ENCODE results near the gene APOL6. TPM values are rescaled to one million over a fixed set of nuclear protein-coding genes. Genes with fewer than 3 reads are reported as not detected.

APOL6 gene
- total and polyA plus RNA-seq, 10 of the 15 experiments (the other 5 are each of a cell fraction or from before 2014, with no cell fraction given) = 4.3 to 22.9 (median 9.3) TPM

DNA sequence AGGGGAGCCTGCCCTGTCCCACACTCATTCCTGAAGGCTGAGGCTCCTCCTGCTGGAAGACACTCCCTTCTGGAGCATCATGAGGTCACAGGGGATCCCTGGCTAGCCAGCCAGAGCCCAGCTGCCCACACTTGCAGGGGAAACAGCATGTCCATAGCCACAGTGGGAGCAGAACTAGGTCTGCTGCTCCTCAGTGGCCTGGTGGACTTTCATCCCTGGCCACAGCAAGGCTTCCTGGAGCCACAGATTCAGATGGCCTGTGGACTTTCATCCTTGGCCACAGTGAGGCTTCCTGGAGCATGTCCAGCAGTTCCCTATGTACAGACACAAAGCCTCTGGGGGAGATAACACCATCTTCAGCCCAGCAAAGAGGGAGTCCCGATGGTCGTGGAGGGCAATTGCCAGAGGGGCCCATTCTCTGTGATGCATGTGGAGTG lies 5.9 kb upstream of the APOL6 start:
- SMC1A ChIA-PET (ENCODE audit: uncharacterized antibody, unreplicated experiment) = no interaction called here
- no peak for DNase-seq (ENCODE audit: low read depth, low spot score)
- Histone ChIP-seq H3K36me3 (ENCODE audit: control insufficient read depth in 2 of 2, insufficient read depth in 2 of 2, low read length in 1 of 2) (no peaks in the 10 kb centered on the region), H2AFZ (ENCODE audit: control insufficient read depth, low read depth, low read length) (no peak overlapping the region), H3K27ac (ENCODE audit: control insufficient read depth, insufficient read depth) (no peak overlapping the region), H4K20me1 (ENCODE audit: control insufficient read depth, insufficient read depth) (no peaks in the 10 kb centered on the region), H3K9ac (ENCODE audit: control insufficient read depth, insufficient read depth, low read length) (no peak overlapping the region), H3K4me3 (no peak overlapping the region), H3K79me2 (ENCODE audit: control insufficient read depth, insufficient read depth, low read length) (no peaks in the 10 kb centered on the region), H3K4me2 (ENCODE audit: control insufficient read depth, insufficient read depth) (no peak overlapping the region), H3K4me1 (ENCODE audit: control insufficient read depth, insufficient read depth, low read length) (peaks cover 8% of the 10 kb centered on the region), H3K27me3 (replicated peaks in 1 of 2; ENCODE audit: control insufficient read depth in 2 of 2, insufficient read depth in 2 of 2, low read length in 1 of 2) (no peaks in the 10 kb centered on the region), H3K9me3 (replicated peaks; ENCODE audit: control insufficient read depth, insufficient read depth, low read length) (no peaks in the 10 kb centered on the region)
- intact Hi-C loops (cut with micrococcal nuclease; ENCODE audit: unreplicated experiment) = no loop called here
- no TSS peak for BruUV-seq (replicated peaks)
- in situ Hi-C loops (cut with MboI) = no loop called here
- 18% methylated on average over 2 of the region's 2 CpGs for WGBS (ENCODE audit: insufficient coverage, insufficient replicate concordance, low lambda C conversion rate, missing lambda C conversion rate)
- TF ChIP-seq RELB (IDR thresholded peaks at IDR 0.05; ENCODE audit: low read depth) = no peak
- TF ChIP-seq SUZ12 (IDR thresholded peaks at IDR 0.05; ENCODE audit: unreplicated experiment) = no peak
- TF ChIP-seq IKZF2 (IDR thresholded peaks at IDR 0.05) = no peak
- TF ChIP-seq ZNF274 (IDR thresholded peaks at IDR 0.05; ENCODE audit: insufficient read depth, insufficient read length) = no peak
- TF ChIP-seq NR2C1 (IDR thresholded peaks at IDR 0.05) = no peak
- no peak for TF ChIP-seq ZNF24 (IDR thresholded peaks at IDR 0.05)
- TF ChIP-seq POU2F2 (IDR thresholded peaks at IDR 0.05; ENCODE audit: borderline replicate concordance, low read depth, low read length) = no peak
- TF ChIP-seq, protein P1, sequence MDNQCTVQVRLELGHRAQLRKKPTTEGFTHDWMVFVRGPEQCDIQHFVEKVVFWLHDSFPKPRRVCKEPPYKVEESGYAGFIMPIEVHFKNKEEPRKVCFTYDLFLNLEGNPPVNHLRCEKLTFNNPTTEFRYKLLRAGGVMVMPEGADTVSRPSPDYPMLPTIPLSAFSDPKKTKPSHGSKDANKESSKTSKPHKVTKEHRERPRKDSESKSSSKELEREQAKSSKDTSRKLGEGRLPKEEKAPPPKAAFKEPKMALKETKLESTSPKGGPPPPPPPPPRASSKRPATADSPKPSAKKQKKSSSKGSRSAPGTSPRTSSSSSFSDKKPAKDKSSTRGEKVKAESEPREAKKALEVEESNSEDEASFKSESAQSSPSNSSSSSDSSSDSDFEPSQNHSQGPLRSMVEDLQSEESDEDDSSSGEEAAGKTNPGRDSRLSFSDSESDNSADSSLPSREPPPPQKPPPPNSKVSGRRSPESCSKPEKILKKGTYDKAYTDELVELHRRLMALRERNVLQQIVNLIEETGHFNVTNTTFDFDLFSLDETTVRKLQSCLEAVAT (IDR thresholded peaks at IDR 0.05) = no peak
- no peak for TF ChIP-seq EGR1 (IDR thresholded peaks at IDR 0.05; ENCODE audit: borderline replicate concordance in 1 of 2, low read depth in 2 of 2, low read length in 2 of 2)
- TF ChIP-seq NR2C2 (IDR thresholded peaks at IDR 0.05; ENCODE audit: borderline replicate concordance, control insufficient read depth, insufficient read length, low read depth) = no peak
- TF ChIP-seq NFYB (IDR thresholded peaks at IDR 0.05; ENCODE audit: insufficient read depth, low read depth, low read length) = no peak
- TF ChIP-seq ASH2L (IDR thresholded peaks at IDR 0.05; ENCODE audit: borderline replicate concordance, low read depth) = no peak
- TF ChIP-seq GATAD2B (conservative IDR thresholded peaks at IDR 0.05; ENCODE audit: low read depth) = no peak
- no peak for TF ChIP-seq PAX5 (IDR thresholded peaks at IDR 0.05; ENCODE audit: borderline replicate concordance, low read depth, low read length)
- TF ChIP-seq SMARCA5 (IDR thresholded peaks at IDR 0.05) = no peak
- TF ChIP-seq SREBF1 (IDR thresholded peaks at IDR 0.05; ENCODE audit: low read length) = no peak
- TF ChIP-seq KDM1A (IDR thresholded peaks at IDR 0.05; ENCODE audit: borderline replicate concordance) = no peak
- ATAC-seq = no peak
- RAD21 ChIA-PET (ENCODE audit: unreplicated experiment) = no interaction called here
- CTCF ChIA-PET = interaction anchor here (0.9 kb wide), 1 partner anchor 12 kb away, joined by 3 read pairs; no protein-coding TSS in a partner anchor
- POLR2A ChIA-PET = no interaction called here
- no peak for FAIRE-seq
